WTC11 (cell line): ENCODE data around the gene KCNK4. TPM values are rescaled to one million over a fixed set of nuclear protein-coding genes. Genes with fewer than 3 reads are reported as not detected.

Source experiments
- microRNA-seq: library from miRNA; unstranded; fragments of <30 nt; microRNA quantifications from one replicate; pipeline ENCODE4 v1.2.0, GENCODE V29; 2022; ENCODE audit warnings: borderline number of aligned reads
- total RNA-seq: library from RNA; stranded (reverse); gene quantifications from 3 replicates; pipeline ENCODE4 v1.2.3, GENCODE V29; 2021

The KCNK4 gene
- total RNA-seq, 1 experiment from 2014 or later = 0.74 TPM

Small RNAs within 50 kb of the gene (microRNA-seq; reads per million reads assigned to microRNA genes)
- not detected for gene MIR7155

Other genes starting within 250 kb of the KCNK4 start
- gene MACROD1, start 125.2 kb upstream of the KCNK4 start, total RNA-seq = 36.9 to 54.4 TPM (median 52.9 TPM) in 3 replicates
- 291 to 296 TPM (median 296 TPM) in 3 replicates for gene STIP1, start 105.1 kb upstream of the KCNK4 start, total RNA-seq
- gene FERMT3, start 84.6 kb upstream of the KCNK4 start, total RNA-seq = 3.8 to 8.2 TPM (median 3.8 TPM) in 3 replicates
- 52.3 to 58.8 TPM (median 53.2 TPM) in 3 replicates for gene TRPT1, start 65.1 kb upstream of the KCNK4 start, total RNA-seq
- gene NUDT22, start 65.0 kb upstream of the KCNK4 start, total RNA-seq = 59.1 to 64.4 TPM (median 60.1 TPM) in 3 replicates
- gene DNAJC4, start 60.8 kb upstream of the KCNK4 start, total RNA-seq = 26.0 to 27.2 TPM (median 27.1 TPM) in 3 replicates
- gene VEGFB, start 56.7 kb upstream of the KCNK4 start, total RNA-seq = 51.7 to 62.2 TPM (median 59.7 TPM) in 3 replicates
- gene FKBP2, start 50.2 kb upstream of the KCNK4 start, total RNA-seq = 57.2 to 65.9 TPM (median 61.7 TPM) in 3 replicates
- gene PPP1R14B, start 44.4 kb upstream of the KCNK4 start, total RNA-seq = 435 to 471 TPM (median 458 TPM) in 3 replicates
- 80.0 to 97.4 TPM (median 82.2 TPM) in 3 replicates for gene PLCB3, start 39.8 kb upstream of the KCNK4 start, total RNA-seq
- 30.5 to 34.7 TPM (median 31.3 TPM) in 3 replicates for gene BAD, start 6.6 kb upstream of the KCNK4 start, total RNA-seq
- gene GPR137, start 5.5 kb upstream of the KCNK4 start, total RNA-seq = 51.1 to 53.8 TPM (median 51.8 TPM) in 3 replicates
- gene CATSPERZ, start 9.1 kb downstream of the KCNK4 start, total RNA-seq = 1.1 to 2.5 TPM (median 2.0 TPM) in 3 replicates
- 56.3 to 81.9 TPM (median 59.1 TPM) in 3 replicates for gene ESRRA, start 14.2 kb downstream of the KCNK4 start, total RNA-seq
- 285 to 321 TPM (median 314 TPM) in 3 replicates for gene TRMT112, start 26.3 kb downstream of the KCNK4 start, total RNA-seq
- 255 to 293 TPM (median 282 TPM) in 3 replicates for gene PRDX5, start 26.8 kb downstream of the KCNK4 start, total RNA-seq
- gene CCDC88B, start 48.9 kb downstream of the KCNK4 start, total RNA-seq = 17.0 to 22.0 TPM (median 19.9 TPM) in 3 replicates
- gene RPS6KA4, start 67.9 kb downstream of the KCNK4 start, total RNA-seq = 16.8 to 18.3 TPM (median 18.3 TPM) in 3 replicates